ENCODE results near the gene LEF1.

LEF1 gene

DNA sequence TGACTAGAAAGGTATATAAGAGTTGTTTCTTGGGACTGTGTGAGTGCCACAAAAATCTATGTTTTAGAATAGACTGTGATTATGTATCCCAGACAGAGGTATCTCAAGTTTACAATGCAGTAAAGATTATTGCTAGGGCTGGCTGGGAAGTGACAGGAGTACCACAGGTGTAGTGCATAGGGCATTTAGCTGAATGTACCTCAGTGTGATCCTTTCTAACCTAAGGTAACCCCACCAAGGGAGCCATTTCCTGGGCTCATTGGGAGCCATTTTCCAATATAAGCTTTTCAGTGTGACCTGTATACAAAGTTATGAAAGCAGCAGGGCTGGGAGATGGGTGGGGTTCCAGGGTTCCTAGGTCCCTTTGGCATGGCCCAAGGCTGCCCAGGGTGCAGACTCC, 6.1 kb upstream of the LEF1 start:
- DNase-seq, result no peak
- ATAC-seq, result no peak

DNA sequence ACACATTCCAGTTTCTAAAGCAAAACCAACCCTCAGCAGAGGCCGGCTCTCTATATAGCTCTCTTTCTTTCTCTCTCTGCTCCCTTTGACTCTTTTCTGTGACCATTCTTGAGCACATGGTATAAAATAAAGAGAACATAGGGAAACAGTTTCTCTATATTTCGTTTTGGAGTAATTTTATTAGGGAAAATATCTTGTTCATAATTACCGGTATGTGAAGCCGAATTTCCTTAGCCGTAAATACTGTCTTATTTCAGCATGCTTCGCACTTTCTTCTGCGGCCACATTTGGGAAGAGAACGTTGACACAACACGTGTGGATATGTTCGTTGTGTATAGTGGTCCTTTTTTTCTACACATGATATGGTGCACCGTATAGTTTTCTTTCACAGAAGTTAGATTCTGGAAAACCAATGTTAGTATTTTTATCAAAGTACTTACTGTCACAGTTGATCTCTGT, 4.9 kb upstream of the LEF1 start:
- ATAC-seq (no peak), DNase-seq (no peak)

DNA sequence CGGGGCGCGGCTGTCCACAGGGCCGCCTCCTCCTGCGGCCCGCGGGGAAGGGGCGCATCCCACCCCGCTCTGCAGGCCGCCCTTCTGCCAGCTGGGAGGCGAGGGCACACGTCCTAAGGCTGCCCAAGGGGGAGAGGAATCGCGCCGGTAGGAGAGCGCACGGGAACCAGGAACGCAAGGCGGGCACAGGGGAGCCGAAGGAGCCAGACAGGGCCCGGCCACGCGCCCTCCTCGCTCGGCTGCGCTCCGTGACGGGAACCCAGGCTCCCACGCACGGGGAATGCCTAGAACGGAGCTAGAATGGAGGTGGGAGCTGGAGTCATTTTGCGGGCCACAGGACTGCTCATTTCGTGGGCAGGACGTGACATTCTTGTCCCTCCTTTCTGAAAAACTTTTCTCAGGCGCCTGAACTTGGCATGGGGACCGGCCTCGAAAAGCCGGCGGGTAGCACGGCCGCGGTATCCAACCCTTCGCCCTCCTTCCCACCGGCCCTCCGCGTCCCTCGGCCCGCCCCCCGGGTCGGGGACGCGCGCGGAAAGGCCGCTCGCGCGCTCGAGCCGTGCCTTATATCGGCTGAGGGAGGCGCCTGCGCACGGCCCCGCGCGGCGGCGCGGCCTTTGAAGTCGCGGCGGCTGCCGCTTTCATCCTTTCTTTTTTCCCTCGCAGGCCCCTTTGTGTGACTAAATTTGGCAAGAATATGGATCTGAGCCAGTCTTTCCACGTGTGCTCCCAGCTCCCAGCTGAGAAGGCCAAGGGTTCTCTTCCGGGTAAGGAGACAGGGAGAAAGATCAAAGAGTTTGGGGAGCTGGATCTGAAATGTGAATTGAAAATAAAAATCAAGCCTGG, 4.2 kb upstream of the LEF1 start:
- peak; percentile 41 for ATAC-seq
- DNase-seq, result peak; percentile 78

DNA sequence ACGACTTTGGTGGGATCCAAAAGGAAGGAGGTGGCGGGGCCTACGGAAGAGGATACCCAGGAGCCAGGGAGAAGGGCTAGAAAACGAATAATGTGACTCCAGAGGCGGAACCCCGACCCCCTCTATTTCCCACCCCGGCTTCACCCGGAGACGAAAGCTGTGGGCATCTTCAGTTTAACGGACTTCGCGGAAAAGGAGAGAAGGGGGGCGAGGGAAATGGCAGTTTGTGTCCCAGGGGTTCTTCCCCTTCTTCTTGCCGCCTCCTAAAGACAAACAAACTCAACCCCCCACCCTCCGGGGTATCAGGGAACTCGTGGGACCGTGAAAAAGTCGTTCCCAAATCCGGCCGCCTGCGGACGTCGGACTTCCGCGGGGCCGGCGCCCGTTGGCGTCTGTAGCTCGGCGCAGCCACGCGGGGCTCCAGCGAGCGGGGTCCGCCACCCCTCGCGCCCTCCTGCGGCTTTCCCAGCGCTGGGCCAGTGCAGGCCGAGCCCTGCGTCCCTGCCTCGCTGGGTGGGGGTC, 3.6 kb upstream of the LEF1 start:
- DNase-seq (peak; percentile 55), ATAC-seq (peak; percentile 17)

DNA sequence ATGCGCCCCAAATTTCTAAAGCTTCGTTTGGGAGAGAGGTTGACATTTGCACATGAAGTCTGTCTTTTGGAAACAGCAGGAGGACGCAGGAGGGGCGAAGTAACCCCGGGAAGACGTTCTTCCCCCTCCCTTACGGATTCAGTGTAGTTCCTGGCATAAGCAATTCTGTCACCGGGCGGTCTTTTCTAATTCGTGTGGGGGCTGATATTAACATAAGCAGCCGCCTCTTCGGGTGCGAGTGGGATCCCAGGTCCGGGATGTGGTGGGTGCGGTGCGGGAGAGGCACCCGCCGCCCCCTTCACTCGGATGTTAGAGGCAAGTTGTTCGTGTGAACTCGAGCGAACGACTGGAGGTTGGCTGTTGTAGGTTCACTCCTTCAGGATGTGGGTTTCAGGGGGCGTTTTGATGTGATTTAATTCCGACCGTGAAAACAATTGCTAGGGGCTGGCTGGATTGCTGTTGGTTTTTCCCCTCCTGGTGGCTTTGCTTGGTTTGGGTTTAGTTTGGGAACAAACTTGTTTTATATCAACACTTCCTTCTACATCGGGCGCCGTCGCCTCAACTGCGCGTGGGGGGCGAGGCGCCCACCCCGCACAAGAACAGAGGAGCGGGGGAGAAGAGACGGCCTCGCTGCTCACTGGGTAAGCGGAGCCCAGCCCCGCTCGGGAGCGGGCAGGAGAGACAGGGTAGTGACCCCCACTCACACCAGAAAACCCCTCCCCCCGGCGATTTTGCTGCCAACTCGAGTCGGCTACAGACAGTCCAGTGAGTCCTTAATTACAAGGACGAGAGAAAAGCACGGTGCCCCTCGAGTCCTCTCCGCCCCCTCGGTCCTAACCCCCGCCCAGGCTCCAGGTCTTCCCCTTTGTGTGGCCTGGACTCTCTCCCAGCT, 2.9 kb upstream of the LEF1 start:
- DNase-seq (peak; percentile 72), ATAC-seq (peak; percentile 29)

DNA sequence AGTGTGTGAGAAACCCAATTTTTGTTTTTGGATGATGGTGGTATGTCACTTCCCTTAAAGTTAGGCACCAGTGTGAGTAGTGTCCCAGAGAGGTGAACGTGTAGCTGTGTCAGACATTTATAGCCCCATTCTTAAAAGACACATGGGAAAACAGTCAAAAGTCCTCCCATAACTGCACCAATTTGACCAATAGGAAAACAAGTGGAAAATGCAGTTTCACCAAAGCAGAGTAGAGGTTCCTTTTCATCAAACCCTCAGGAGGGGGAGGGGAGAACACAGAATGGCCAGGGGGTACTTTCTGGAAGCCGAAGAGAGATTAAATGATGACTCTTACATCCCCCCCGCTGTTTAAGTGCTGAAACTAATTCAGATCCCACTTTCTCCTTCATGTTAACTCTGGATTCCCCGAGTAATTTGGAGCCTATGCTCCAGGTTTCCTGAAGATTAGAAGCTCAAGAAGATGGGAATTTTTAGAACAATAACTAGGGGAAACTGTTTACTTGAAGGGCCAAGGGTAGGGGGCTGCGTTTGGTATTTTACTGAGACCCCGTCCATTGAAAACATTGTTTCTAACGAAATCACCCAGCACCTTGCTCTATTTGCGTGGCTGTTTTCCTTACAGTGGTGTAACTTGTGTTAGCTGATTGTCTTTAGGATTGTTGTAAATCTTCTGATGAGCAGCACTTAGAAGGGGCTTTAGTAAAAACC, 2.1 kb upstream of the LEF1 start:
- no peak for ATAC-seq
- DNase-seq, result no peak

DNA sequence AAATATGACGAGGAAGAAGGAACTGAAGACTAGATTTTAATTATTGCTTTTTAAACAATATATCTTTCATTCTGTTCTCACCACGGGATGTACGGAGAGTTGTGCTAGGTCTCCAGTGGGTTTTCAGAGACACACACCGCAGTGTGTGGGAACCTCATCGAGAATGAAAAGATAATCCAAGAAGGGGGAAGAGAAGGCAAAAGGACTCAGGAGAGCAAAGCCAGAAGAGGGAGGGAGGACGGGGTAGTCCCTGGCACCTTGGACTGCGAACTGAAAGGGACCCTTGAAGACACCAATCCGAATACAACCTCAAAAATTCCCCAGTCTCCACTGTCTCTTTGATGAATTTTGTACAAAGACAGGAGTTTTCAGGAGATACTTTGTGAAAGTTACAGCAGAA, 932 bp upstream of the LEF1 start:
- no peak for ATAC-seq

DNA sequence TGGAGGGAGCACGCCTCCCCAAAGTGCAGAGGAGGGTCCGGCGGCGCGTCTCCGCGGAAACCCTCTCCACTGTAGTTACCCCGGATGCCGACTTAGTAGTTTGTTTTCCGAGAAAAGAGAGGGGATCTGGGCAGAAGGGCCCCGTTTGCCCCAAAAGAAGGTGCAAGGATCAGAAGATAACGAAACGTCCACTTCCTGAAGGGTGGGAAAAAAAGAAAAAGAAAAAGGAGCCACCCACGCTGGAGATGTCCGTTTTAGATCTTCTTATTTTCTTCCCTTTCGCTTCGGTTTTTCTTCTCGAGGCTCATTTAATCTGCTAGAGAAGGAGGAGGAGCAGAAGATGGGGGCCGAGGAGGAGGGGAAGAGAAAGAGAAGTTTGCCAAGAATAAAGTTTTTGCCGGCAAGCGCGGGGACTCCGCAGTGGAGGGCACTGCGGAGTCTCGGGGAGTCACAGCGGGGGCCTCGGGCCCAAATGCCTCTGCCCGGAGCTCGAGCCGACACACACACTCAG, 517 bp downstream of the LEF1 start:
- DNase-seq, result no peak
- no peak for ATAC-seq

More for the DNA sequence above, 932 bp upstream of the LEF1 start:
- DNase-seq, result no peak

DNA sequence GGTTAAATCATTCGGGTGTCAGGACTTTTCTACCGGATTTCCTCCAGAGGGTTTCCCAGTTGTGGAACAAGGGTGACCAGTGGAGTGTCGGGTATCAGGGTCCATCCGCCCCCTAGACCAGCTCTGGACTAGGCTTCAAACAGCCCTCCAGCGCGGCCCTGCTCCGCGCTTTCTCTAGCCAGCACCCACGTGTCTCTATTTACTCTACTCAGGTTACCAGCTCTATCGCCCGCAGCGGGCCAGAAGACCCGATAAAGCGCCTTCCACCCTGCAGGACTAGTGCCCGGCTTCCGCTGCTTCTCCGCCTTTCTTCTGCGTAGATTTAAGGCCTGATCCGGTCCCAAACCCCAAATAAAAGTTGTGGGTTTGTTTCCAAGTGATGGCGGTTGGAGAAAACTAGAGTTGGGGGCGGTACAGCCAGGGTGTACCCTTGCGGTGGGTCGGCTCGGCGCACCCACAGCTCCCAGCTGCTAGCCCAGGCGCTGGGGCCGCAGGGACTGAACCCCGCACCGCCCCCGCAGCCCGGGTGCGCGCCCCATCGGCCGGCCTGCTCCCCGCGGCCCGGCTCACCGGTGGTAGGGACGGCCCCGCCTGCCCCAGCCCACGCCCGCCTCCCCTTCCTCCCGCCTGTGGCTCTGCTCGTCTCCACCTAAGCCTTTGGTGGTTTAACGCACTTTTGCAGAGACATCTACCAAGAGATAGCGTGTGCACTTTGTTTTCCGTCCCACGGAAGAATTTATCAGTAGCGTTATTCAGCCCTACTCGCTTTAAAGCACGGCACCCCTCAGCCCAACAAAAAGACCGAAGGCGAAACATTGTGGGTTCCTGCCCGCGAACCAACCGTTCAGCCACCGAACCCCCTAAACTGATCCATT, 2.1 kb downstream of the LEF1 start:
- ATAC-seq (peak; percentile 55), DNase-seq (peak; percentile 79)

DNA sequence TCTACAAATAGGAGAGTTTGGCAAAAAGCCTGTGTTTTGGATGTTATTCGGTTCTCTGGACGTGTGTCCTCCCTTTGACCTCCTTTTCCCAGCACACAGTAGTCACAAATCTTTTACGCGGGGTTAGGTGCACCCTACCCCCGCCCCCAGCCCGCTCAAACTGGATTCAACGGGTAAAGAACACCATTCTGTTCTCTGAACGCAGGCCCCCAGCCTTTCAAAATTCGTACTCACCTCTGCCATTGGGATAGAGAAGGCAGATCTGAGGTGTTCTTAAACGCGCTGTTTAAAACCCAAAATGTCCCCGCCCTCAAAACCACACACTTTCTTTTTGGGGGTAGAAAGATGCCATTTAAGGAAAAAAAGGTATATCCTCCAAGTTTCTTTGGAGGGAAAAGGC, 2.7 kb downstream of the LEF1 start:
- ATAC-seq, result peak; percentile 10
- DNase-seq, result peak; percentile 49

DNA sequence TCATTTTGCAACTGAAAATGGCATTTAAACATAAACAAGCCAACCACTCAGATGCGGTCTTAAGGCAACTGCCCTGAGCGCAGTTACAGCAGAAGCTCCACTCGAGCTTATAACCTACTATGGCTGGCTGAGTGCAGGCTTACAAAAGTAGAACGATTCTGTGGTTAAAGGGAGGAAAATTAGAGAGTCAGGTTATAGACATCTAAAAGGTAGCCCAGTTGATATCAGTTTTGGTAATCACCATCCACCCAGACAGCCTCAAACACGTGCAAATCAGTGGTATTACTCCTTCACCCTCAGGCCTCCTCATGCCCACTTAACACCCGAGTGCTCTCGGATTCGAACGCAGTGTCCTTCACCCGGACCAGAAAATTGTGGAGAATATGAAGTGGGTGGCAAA, 3.1 kb downstream of the LEF1 start:
- no peak for DNase-seq
- peak; percentile 10 for ATAC-seq

DNA sequence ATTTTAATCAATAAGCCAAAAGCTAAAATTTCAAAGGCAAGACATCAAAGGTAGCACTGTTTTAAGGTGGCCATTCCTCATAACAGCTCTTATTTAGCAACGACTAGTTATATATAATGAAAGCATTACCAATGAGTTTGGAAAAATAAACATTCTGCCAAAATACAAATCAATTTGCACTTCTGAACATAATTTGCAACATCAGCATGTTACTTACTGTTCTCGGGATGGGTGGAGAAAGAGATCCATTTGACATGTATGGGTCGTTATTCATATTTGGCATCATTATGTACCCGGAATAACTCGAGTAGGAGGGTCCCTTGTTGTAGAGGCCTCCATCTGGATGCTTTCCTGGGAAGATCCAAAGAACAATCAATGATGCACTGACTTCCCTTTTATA, 5.4 kb downstream of the LEF1 start:
- ATAC-seq (no peak), DNase-seq (no peak)

DNA sequence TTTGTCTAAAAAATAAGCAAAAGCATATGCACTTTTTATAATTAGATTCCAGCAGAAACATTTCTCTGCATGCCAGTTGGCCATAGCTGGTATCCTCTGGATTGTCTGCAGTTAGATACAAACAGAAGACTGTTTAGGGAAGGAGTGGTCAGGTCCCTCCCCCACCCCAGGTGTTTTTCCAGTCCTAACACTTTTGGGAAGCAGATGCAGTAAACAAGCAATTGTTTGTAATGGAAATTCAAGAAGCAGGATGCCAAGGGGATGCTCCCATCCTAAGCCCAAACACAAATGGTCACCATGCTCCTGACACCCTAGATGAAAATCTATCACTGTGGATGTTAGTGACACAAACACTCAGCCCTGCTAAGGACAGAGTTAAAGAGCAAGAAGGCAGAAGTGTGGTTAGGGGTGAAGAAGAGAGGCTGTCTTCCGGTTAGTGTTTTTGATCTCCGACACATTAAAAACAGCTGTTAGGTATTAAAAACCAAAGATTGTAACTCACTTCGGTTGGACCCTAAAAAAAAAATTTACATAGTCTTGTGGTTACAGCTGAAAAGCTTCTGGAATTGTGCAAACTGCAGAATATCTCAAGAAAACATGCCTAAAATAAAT, 7.9 kb downstream of the LEF1 start:
- ATAC-seq, result peak; percentile 40

DNA sequence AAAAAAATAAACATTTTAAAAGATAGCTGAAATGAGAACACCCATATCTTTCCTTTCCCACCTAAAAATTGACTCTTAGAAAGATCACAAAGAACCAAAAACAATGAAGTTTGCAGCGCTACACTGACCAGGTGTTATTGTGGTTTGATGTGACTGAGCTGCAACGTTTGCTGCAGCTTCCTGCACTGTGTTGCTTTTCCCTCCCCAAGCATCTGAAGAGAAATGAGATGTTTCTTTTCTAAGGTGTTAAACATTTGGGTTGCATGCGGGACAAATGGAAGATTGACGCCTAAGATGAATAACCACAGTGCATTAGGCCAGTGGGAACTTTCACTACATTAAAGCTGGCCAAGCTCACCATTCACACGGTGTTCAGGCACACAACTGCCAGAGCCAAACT, 8.9 kb downstream of the LEF1 start:
- DNase-seq (no peak), ATAC-seq (no peak)

More for the DNA sequence above, 7.9 kb downstream of the LEF1 start:
- no peak for DNase-seq

DNA sequence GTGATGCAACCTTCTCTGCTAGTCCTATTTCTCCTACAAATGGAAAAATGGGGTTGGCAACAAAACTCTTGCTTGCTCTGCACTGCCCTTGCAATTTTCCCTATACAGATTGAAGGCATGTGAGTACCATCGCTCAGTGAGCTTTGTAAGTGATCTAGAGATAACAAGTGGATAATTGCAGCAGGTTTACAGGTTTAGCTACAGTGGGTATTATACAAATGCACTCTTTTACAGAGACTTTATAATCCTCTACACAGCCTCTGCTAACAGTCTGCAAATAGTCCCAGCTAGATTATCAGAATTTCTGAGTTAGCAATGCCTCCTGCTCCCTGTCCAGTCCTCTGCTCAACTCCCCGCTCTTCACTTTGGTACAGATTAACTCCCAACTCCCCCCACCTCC, 11.1 kb downstream of the LEF1 start:
- DNase-seq (no peak), ATAC-seq (peak; percentile 38)

DNA sequence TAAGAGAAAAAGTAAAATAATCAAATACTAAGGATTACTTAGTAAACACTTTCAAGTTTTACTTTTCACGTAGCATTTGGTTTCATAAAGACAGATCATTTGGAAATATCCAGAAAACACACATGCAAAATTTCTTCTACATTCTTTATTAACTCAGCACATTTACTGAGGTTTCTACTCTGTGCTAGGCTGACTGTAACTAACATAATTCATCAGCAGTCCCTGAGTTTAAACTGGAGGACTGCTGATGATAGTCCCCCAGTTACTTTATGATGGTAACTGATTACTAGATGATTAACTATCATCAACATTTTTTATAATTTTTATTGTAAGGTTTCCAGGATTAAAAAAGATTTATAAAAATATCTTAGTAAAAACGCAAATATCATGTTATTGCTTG, 12.3 kb downstream of the LEF1 start:
- DNase-seq, result no peak
- no peak for ATAC-seq

DNA sequence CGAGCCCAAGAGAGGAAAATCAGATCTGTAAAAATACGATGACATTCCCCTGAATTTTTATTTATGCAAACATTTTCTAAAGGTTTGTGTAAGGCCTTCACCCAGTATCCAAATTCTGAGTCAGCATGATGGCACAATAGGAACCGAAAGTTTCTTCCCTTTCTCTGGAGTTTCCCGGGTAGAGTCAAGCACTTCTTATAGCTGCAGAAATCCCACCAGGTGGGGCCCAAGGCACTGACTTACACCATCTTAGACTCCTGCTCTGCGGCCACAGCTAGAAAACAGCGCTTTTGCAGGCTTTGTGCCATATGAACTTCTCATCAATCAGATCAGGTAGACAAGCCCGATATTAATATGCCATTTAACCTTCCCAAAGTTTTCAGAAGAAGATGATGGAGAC, 13.4 kb downstream of the LEF1 start:
- peak; percentile 61 for ATAC-seq
- peak; percentile 48 for DNase-seq

DNA sequence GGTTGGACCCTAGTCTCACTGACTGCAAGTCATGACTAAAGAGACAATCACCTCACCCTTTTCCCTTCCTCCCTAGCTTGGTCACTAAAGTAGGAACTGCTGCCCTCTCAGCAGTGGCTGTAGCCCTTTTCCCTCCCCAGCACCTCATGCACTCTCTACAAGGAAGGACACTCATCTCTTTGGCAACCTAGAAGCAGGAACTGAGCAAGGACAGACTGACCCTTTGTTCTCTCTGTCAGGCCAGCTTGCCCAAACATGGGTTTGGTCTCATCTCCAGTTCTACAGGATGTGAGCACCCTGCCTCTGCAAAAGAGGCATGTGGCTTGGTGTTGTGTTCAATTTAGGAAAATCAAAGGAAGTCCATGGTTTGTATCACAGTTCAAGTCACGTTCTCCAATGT, 15.8 kb downstream of the LEF1 start:
- DNase-seq, result no peak
- no peak for ATAC-seq

DNA sequence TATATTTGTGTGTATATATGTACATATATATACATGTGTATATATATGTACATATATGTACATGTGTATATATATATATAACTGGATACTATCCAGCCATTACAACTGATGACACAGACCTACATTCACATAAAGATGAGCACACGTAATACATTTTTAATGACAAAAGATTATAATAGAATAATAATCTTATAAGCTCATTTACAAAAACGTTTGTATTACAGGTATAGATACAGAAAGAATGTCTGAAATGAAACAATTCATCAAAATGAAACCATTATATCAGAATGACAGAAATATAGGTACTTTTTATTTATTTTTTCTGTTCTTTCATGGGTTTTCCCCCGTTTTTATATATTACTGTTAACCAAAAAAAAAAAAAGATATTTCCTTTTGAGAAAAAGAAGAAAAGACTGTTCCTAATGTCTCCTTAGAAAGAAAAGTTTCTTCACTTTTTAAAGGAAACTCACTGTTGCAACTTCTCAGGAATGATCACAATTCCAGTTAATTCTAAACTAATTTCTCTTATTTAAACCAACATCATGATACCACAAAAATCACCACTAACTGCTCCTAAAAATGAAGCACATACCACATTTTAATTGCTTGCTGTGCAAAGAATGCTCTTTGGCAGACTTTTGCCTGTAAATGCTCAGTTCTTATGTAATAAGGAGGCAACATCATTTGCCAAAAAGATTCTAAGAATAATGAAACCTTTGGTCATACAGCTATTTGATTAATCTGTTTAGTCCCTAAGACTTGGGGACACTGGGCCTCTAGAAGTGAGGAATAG, 18.9 kb downstream of the LEF1 start:
- ATAC-seq, result no peak
- no peak for DNase-seq

DNA sequence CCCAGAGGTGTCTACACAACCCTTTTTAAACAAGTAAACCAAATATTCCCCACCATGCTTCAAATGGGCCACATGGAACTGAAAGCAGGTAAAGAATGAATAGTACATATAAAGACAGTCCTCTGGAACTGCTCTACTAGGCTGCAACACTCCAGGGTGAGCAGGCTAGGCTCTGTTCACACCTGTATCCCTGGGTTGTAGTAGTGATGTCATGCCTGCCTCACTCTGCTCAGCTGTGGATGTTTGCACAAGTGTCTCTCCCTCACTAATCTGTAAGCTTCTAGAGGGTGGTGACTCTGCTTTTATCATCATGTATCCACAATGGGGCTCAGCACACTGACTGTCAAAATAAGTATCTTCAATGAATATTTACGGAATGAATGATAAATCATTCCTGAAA, 20.4 kb downstream of the LEF1 start:
- DNase-seq (no peak), ATAC-seq (peak; percentile 75)

All from stimulated activated naive CD8-positive, alpha-beta T cell treated with anti-CD3 and anti-CD28 coated beads, Interleukin-15, Interleukin-2, amounts not matched to agents 100 U/mL and 50 U/mL, for 24 hours (primary cell).